ENCODE measurements around the gene XRCC1.

XRCC1 gene

DNA sequence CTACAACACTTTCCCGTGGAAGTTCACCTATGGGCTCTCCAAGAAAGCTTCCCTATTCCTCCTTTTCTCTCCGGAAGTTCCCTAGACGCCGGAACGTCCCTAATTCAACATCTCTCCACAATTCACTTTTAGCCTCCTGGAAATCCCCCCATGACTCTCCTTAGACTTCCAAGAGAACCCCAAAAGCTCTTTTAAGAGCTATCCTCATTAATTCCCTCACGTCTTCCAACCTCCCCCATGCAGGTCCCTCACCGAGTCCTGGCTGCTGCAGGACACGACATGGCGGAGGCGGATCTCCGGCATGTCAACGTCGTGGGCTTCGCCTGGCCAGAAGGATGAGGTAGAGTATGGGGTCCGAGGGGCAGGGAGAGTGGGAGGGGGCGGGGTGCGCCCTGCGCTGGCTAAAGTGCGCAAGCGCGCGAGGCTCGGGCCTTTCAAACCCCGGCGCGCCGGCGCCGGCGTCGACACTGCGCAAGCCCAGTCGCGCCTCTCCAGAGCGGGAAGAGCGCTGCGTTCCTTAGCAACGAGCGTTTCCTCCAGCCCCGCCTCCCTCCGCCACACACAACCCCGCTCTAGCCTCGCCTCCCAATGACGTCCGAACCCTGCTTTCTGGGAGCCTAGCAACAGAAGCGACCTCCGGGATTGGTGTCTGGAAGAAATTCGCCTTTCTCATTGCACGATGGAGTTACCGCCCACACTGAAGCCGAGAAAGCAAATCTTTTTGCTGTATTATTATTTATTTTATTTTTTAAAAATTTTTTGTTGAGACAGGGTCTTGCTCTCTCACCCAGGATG lies at the start of gene XRCC1, which contains the start of gene PINLYP (continued):
- TF ChIP-seq, protein P1, sequence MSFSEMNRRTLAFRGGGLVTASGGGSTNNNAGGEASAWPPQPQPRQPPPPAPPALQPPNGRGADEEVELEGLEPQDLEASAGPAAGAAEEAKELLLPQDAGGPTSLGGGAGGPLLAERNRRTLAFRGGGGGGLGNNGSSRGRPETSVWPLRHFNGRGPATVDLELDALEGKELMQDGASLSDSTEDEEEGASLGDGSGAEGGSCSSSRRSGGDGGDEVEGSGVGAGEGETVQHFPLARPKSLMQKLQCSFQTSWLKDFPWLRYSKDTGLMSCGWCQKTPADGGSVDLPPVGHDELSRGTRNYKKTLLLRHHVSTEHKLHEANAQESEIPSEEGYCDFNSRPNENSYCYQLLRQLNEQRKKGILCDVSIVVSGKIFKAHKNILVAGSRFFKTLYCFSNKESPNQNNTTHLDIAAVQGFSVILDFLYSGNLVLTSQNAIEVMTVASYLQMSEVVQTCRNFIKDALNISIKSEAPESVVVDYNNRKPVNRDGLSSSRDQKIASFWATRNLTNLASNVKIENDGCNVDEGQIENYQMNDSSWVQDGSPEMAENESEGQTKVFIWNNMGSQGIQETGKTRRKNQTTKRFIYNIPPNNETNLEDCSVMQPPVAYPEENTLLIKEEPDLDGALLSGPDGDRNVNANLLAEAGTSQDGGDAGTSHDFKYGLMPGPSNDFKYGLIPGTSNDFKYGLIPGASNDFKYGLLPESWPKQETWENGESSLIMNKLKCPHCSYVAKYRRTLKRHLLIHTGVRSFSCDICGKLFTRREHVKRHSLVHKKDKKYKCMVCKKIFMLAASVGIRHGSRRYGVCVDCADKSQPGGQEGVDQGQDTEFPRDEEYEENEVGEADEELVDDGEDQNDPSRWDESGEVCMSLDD (tag by site-specific recombination; IDR thresholded peaks at IDR 0.05), result peak; percentile 94
- TF ChIP-seq ZFP69B (tag by site-specific recombination; IDR thresholded peaks at IDR 0.05) (peak; percentile 72; the same call in 1 of the 2 replicates), ZNF350 (tag by site-specific recombination; IDR thresholded peaks at IDR 0.05) (no peak), ZNF777 (tag by site-specific recombination; IDR thresholded peaks at IDR 0.05; ENCODE audit: borderline replicate concordance) (0 out of 2 replicates have a peak, but pooled peaks have one; percentile 69), ZNF707 (tag by site-specific recombination; IDR thresholded peaks at IDR 0.05) (no peak), ZNF423 (tag by site-specific recombination; IDR thresholded peaks at IDR 0.05) (no peak), ZNF521 (tag by site-specific recombination; IDR thresholded peaks at IDR 0.05) (no peak), ZNF24 (tag by site-specific recombination; IDR thresholded peaks at IDR 0.05) (0 out of 2 replicates have a peak, but pooled peaks have one; percentile 29), YY2 (tag by site-specific recombination; IDR thresholded peaks at IDR 0.05) (peak; percentile 82), ZNF544 (tag by site-specific recombination; IDR thresholded peaks at IDR 0.05) (no peak), ZNF132 (tag by site-specific recombination; IDR thresholded peaks at IDR 0.05; ENCODE audit: borderline replicate concordance) (no peak), ZNF37A (tag by site-specific recombination; IDR thresholded peaks at IDR 0.05) (no peak), RBAK (tag by site-specific recombination; IDR thresholded peaks at IDR 0.05) (no peak), ZNF560 (tag by site-specific recombination; IDR thresholded peaks at IDR 0.05; ENCODE audit: borderline replicate concordance) (no peak), BCL11B (tag by site-specific recombination; IDR thresholded peaks at IDR 0.05; ENCODE audit: low read depth) (no peak), ZNF112 (tag by site-specific recombination; IDR thresholded peaks at IDR 0.05) (no peak), ZNF138 (tag by site-specific recombination; IDR thresholded peaks at IDR 0.05; ENCODE audit: borderline replicate concordance) (no peak), SP2 (tag by site-specific recombination; IDR thresholded peaks at IDR 0.05) (peak; percentile 91), KLF1 (tag by site-specific recombination; IDR thresholded peaks at IDR 0.05) (peak; percentile 54; the same call in 1 of the 2 replicates), SETDB1 (IDR thresholded peaks at IDR 0.05; ENCODE audit: insufficient read length, low read length) (no peak), ZNF404 (tag by site-specific recombination; IDR thresholded peaks at IDR 0.05) (no peak)
- TF ChIP-seq, protein P2, sequence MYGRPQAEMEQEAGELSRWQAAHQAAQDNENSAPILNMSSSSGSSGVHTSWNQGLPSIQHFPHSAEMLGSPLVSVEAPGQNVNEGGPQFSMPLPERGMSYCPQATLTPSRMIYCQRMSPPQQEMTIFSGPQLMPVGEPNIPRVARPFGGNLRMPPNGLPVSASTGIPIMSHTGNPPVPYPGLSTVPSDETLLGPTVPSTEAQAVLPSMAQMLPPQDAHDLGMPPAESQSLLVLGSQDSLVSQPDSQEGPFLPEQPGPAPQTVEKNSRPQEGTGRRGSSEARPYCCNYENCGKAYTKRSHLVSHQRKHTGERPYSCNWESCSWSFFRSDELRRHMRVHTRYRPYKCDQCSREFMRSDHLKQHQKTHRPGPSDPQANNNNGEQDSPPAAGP (tag by site-specific recombination; IDR thresholded peaks at IDR 0.05), result peak; percentile 70; the same call in 1 of the 2 replicates
- TF ChIP-seq, protein P3, sequence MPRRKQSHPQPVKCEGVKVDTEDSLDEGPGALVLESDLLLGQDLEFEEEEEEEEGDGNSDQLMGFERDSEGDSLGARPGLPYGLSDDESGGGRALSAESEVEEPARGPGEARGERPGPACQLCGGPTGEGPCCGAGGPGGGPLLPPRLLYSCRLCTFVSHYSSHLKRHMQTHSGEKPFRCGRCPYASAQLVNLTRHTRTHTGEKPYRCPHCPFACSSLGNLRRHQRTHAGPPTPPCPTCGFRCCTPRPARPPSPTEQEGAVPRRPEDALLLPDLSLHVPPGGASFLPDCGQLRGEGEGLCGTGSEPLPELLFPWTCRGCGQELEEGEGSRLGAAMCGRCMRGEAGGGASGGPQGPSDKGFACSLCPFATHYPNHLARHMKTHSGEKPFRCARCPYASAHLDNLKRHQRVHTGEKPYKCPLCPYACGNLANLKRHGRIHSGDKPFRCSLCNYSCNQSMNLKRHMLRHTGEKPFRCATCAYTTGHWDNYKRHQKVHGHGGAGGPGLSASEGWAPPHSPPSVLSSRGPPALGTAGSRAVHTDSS (tag by site-specific recombination; IDR thresholded peaks at IDR 0.05), result peak; percentile 87
- TF ChIP-seq, protein P4, sequence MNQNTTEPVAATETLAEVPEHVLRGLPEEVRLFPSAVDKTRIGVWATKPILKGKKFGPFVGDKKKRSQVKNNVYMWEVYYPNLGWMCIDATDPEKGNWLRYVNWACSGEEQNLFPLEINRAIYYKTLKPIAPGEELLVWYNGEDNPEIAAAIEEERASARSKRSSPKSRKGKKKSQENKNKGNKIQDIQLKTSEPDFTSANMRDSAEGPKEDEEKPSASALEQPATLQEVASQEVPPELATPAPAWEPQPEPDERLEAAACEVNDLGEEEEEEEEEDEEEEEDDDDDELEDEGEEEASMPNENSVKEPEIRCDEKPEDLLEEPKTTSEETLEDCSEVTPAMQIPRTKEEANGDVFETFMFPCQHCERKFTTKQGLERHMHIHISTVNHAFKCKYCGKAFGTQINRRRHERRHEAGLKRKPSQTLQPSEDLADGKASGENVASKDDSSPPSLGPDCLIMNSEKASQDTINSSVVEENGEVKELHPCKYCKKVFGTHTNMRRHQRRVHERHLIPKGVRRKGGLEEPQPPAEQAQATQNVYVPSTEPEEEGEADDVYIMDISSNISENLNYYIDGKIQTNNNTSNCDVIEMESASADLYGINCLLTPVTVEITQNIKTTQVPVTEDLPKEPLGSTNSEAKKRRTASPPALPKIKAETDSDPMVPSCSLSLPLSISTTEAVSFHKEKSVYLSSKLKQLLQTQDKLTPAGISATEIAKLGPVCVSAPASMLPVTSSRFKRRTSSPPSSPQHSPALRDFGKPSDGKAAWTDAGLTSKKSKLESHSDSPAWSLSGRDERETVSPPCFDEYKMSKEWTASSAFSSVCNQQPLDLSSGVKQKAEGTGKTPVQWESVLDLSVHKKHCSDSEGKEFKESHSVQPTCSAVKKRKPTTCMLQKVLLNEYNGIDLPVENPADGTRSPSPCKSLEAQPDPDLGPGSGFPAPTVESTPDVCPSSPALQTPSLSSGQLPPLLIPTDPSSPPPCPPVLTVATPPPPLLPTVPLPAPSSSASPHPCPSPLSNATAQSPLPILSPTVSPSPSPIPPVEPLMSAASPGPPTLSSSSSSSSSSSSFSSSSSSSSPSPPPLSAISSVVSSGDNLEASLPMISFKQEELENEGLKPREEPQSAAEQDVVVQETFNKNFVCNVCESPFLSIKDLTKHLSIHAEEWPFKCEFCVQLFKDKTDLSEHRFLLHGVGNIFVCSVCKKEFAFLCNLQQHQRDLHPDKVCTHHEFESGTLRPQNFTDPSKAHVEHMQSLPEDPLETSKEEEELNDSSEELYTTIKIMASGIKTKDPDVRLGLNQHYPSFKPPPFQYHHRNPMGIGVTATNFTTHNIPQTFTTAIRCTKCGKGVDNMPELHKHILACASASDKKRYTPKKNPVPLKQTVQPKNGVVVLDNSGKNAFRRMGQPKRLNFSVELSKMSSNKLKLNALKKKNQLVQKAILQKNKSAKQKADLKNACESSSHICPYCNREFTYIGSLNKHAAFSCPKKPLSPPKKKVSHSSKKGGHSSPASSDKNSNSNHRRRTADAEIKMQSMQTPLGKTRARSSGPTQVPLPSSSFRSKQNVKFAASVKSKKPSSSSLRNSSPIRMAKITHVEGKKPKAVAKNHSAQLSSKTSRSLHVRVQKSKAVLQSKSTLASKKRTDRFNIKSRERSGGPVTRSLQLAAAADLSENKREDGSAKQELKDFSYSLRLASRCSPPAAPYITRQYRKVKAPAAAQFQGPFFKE (tag by site-specific recombination; IDR thresholded peaks at IDR 0.05; ENCODE audit: borderline replicate concordance), result no peak
- TF ChIP-seq, protein P5, sequence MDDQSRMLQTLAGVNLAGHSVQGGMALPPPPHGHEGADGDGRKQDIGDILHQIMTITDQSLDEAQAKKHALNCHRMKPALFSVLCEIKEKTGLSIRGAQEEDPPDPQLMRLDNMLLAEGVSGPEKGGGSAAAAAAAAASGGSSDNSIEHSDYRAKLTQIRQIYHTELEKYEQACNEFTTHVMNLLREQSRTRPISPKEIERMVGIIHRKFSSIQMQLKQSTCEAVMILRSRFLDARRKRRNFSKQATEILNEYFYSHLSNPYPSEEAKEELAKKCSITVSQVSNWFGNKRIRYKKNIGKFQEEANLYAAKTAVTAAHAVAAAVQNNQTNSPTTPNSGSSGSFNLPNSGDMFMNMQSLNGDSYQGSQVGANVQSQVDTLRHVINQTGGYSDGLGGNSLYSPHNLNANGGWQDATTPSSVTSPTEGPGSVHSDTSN (CRISPR knock-in tag; IDR thresholded peaks at IDR 0.05), result no peak
- TF ChIP-seq, protein P6, sequence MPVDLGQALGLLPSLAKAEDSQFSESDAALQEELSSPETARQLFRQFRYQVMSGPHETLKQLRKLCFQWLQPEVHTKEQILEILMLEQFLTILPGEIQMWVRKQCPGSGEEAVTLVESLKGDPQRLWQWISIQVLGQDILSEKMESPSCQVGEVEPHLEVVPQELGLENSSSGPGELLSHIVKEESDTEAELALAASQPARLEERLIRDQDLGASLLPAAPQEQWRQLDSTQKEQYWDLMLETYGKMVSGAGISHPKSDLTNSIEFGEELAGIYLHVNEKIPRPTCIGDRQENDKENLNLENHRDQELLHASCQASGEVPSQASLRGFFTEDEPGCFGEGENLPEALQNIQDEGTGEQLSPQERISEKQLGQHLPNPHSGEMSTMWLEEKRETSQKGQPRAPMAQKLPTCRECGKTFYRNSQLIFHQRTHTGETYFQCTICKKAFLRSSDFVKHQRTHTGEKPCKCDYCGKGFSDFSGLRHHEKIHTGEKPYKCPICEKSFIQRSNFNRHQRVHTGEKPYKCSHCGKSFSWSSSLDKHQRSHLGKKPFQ (tag by site-specific recombination; IDR thresholded peaks at IDR 0.05), result no peak

Measured in HEK293 (cell line).